GM18517 (cell line): Measurements from ENCODE around the gene ENOX1.

Experiments
- ATAC-seq: cut with Tn5 transposase; IDR thresholded peaks from one replicate; pipeline ENCODE4 v1.9.1; 2021; ENCODE audit warnings: mild to moderate bottlenecking, moderate library complexity; ENCODE audit not compliant: unreplicated experiment

ENOX1 gene

DNA sequence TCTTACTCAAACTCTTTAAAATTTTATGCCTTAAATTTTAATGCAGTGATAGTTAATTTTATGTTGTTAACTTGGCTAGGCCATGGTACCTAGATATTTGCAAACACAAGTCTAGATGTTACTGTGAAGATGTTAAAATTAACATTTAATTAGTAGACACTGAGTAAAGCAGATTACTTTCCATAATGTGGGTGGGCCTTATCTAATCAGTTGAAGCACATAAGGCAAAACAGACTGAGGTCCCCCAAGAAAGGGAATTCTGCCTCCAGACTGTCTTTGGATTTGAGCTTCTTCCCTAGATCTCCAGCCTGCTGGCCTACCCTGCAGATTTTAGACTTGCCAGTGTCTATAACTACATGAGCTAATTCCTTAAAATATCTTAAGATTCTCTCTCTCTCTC lies 294.0 kb downstream of the ENOX1 start:
- no peak for ATAC-seq

DNA sequence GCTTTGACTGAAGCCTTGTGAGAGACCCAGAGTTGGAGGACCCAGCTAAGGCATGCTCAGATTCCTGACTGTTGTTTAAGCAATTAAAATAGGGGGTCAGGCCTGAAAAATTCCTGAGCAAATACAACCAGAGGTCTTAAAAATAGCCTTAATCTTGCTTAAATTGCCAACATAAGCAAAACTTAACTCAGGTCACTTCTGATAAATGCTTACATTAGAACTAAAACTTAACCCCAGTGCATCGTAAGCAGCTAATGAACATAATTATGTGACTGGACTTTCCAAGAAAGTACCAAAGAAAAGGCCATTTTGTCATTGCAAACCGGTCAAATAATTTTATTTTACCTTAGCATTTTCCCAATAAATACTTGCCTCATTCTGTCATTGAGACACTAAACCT lies 294.5 kb downstream of the ENOX1 start:
- ATAC-seq = no peak

DNA sequence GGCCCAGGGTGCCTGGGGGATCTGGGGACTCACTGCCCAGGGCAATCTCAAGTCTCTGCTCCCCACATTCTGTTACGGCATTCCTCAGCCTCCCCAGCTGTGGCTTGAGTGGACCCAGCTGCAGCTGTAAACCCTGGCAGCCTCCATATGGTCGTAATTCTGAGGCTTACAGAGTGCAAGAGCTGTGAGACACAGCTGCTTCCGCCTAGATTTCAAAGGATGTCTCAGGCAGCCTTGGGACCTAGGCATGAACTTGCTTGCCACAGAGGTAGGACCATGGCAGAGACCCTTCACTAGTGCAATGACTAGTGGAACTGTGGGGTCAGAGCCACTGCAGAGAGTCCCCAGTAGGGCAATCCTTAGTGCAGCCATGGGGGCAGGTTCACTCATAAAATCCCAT lies 297.5 kb downstream of the ENOX1 start:
- ATAC-seq = no peak

DNA sequence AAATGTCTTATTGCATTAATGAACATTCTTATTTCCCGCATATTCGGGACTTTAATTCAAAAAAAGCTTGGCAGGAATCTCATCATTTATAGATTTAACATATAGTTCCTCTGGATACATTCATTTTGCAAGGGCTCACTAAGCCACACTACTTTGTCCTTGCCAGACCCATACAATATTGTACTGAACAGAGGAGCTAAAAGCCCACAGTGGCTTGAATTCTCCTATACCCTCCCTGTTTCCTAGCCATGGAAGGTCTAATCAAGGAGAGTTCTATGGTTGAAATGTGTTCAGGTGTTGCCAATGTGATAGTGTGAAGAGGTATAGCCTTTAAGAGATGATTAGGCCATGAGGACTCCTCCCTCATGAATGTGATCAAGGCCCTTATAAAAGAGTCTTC lies 298.9 kb downstream of the ENOX1 start:
- ATAC-seq = no peak

DNA sequence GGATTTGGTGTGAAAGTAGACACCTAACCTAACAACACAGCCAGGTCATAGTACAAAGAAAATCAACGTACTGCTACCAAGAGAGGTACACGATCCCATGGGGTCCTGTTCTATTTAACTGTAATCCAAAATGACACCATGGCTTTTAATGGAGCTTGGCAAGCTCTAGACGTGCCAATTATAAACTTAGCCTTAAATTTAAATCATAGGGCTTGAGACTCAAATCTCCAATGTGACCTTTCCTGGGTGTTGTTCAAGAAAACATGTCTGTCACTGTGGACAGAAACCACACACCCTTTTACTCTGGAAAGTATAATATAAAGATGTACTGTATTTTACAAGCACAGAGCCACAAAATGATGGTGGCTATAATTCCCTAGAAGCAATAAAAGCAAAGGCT lies 299.3 kb downstream of the ENOX1 start:
- ATAC-seq = no peak

DNA sequence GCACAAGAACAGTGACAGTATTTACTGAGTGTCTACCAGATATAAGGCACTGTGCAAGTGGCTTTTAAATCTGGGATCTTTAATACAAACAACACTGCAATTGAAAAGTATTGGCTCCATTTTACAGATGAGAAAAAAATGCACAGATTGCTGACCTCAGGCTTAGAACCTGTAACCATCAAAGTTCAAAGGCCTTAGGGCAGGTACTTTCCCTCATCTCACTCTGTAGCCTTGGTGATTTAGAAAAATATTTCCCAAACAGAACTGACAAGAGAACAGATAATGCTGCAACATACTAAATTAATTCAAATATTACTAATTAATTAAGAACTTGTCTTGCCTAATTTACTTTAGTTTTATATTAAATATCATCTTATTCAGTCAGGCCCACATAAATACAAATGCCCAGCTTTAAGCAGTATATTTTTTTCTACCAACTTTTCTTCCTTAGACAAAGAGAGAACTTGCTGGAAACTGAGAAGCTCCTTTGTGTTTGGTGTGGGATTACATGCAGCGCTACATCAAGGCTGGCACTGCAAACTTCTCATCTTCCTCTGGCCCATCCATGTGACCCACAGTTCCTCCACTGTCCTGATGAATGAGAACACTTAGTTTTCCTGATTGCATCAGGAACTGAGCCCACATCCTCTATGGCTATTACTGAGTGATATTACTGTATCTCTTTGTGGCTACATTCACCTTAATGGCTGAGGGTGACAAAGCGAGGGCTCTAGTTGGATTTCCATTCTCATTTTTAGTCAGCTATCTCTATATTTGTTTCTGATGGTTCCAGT lies 302.1 kb downstream of the ENOX1 start:
- ATAC-seq = no peak

DNA sequence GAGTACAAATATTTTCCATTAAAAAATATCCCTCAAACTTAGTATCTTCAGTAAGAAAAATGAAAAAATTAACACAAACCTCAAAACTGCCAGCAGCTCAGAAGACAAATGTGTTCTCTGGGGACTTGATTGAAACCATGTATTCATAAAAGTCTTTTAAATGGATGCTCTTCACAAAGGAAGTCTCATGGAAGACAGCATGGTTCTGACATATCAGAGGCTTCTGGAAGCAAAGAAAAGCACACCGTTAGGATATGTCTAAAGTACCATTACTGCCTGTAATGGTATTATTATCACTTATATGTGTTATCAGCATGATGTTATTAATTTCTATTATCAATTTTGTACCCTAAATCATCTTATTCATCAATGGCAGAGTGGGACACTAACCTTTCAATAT lies 302.8 kb downstream of the ENOX1 start:
- no peak for ATAC-seq

DNA sequence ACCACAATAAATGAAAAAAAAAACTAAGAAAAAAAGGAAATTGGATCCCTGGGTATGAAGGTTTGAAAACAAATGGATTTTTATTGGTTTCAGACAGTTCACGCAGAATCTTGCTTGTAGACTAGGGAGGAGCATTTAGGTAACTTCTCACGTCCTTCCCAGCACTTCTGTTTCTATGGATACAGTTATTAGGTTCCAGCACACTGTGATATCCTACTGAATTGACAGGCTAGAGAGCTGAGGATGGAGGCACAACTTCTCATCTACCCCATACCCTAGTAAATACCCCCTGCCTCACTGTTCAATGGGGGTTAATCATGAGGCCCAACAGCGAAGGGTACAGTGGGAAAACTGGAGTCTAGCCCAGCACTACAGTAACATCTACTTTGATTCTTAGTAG lies 304.1 kb downstream of the ENOX1 start:
- ATAC-seq = no peak

DNA sequence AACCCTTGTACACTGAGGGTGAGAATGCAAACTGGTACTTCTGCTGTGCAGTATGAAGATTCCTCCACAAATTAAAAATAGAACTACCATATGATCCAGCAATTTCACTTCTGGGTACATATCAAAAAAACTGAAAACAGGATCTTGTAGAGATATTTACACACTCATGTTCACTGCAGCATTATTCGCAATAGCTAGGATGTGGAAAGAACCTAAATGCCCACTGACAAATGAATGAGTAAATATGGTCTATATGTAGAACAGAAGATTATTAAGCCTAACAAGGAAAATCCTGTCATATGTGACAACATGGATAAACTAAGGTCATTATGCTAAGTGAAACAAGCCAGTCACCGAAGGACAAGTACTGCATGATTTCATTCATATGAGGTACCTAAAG lies 304.7 kb downstream of the ENOX1 start:
- ATAC-seq = no peak

DNA sequence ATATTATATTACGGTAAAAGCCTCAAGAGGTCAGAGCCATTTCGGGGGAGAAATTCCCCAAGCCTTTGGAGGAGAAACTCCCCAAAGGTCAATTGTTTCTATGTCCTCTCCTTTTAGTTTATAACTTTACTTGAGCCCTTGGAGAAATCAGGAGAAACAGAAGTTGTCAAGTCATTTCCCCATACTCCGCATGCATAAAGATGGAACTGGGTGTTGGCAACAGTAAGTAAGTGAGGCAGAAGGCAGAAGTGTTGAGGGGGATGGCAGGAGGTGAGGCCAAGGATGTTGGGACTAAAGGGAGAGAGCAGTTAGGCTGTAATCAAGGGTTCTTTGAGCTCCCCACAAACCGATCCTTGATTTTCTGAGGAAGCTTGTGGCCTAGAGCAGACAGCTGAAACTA lies 307.9 kb downstream of the ENOX1 start:
- ATAC-seq = no peak

DNA sequence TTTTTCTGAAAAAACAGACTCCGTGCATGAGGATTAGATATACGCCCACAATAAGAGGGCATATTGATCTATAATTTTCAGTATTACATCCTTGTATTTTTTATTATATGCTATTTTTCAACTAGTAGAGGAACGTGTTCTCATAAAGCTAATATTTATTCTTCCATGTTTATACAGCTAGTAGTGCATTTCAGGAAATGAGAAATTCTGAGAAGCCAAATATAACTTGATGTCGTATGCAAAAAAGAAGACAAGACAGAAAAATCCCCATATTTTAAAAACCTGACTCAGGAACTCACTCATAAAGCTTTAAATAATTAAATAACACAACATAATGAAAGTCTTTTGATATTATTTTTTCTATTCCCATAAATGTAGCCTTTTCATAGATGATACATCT lies 308.6 kb downstream of the ENOX1 start:
- ATAC-seq = no peak

DNA sequence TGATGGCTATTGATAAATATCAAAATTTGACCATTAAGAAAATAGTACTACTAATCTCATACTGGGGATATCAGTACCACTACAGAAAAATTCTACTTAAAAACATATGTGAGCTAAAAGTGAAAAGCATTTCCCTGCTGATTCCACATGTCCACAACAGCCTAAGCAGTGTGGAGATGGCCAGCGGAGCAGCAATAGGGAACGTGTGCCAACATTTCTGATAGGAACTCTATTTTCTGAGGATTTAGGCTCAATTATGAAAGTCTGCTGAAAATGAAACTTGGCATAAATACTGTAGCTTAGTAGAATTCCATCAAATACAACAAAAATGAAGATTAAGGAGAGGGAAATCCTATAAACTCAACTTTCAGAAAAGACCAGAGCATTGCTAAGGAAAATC lies 311.6 kb downstream of the ENOX1 start:
- no peak for ATAC-seq

DNA sequence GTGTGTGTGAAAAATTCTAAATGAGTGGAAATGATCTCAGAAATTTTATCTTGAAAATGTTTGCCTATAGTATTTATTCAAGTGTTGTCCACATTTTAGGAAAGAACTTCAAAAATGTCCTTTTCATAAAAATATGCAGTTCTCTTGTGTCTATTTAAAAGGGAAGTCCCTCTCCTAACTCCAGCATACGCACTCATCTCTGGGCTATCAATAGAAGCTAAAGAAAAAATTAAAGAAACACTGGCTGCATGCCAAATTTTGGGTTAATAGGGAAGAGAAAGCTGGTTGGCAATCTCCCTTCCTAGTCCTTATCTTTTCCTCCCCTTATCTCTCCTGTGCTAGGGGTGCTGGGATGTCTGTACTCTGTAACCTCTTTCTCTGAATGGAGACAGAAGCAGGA lies 313.3 kb downstream of the ENOX1 start:
- no peak for ATAC-seq

DNA sequence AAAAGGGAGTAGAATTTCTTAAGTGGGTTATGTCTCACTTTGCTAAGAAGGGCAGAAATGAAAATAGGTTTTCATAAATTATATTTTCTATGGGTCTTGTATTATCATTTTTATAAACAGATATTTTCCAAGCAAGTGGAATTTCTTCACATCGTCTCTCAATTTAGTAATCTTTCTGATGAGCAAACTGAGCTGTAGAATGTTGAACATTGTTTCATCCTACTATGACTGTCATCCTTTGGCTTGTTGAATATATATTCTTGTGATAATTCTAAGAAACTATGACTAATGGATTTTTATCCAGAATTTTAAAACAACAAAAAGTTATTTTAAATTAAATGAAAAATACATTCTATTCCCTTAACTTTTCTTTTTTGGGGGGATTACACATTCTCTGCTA lies 313.8 kb downstream of the ENOX1 start:
- no peak for ATAC-seq

DNA sequence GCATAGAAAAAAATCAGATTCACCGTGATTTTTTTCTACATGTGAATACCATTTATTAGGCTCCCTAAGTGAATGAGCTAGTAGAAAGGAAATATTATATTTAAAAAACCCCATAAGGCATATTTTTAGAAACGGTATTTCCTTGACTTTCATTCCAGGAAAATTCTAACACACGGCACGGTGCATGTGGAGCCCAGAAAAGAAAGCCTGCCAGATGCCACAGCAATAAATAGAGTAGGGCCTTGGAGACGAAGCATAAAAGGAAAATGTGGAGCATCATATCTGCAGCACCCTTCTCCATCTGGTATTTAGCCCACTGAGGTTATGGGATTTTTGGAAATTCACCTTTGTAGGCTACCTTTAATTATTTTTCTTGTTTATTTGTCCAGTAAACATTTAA lies 314.4 kb downstream of the ENOX1 start:
- no peak for ATAC-seq

DNA sequence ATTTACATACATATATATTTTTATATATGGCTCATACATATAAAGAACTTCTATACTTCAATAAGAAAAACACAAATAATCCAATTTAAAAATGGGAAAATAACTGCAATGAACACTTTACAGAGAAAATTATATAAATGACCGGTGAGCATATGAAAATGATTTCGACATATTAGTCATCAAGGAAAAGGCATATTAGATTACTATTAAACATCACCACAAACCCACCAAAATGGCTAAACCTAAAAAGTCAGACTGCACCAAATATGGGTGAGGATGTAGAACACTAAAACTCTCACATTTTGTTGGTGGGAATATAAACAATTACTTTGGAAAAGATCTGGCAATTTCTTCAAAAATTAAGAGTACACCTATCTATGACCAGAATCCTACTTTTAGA lies 316.2 kb downstream of the ENOX1 start:
- no peak for ATAC-seq

DNA sequence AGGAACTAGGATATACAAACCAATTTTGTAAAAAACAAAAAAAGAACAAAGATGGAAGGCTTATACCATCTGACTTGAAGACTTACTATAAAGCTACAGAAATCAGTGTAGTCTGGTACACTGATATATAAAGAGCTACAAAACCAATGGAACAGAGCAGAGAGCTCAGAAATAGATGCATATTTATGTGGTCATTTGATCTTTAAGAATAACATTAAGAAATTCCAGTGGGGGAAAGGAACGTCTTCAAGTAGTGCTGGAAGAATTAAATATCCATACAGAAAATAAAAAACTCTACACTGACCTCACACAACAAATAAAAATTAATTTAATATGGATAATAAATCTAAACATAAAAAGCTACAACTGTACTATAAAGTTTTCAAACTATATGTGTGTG lies 317.0 kb downstream of the ENOX1 start:
- no peak for ATAC-seq

DNA sequence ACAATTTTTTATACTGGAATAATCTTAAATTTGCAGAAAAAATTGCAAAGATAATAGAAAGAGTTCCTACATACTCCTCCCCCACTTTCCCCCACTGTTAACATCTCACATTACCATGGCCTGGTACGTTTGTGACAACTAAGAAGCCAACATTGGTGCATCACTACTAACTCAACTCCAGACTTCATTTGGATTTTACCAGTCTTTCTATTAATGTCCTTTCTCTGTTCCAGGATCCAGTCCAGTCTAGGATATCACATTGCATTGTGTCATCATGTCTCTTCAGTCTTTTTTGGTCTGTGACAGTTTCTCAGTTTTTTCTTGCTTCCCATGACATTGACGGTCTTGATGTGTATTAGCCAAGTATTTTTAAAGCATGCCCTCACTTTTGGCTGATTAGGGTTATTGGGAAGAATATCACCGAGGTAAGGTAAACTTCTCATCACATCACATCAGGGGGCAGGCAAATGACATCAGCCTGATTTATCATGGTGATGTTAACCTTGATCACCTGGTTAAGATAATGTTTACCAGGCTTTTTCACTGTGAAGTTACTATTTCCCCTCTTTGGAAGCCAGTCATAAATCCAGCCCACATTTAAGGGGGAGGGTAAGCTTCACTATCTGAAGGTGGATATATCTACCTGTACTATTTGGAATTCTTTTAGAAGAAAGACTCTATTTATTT lies 322.1 kb downstream of the ENOX1 start:
- no peak for ATAC-seq

DNA sequence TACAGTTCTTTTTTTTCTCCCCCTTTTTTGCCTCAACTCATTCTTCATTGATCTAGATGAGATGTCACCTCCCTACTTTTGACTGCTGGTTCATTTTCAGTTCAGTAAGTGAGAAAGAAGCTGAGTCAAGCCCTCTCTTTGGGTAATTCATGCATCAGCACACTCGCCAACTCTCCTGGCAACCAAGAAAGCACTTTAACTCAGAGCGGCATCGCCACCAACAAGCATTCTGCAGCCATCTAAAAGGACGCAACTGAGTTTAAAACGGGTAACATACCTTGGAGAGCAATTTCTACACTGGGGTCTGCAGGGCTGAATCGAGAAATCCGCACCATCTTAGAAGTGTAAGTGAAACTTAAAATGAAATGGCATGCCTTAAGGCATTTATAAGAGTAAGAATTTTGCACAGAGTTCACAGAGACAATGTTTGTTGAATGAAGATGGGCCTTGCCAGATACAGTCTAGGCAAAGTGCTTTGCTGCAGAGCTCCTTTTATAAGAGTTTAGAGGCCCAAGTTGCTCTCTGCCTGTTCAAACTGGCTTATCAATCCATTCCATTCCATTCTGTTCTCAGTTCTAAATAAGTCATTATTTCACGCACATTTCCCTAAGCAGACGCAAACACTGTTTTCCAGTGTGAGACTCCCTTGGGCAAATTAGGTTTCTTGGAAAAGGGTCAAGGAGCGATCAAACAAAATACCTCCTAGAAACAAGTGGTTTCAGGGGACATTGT lies 338.0 kb downstream of the ENOX1 start:
- no peak for ATAC-seq

DNA sequence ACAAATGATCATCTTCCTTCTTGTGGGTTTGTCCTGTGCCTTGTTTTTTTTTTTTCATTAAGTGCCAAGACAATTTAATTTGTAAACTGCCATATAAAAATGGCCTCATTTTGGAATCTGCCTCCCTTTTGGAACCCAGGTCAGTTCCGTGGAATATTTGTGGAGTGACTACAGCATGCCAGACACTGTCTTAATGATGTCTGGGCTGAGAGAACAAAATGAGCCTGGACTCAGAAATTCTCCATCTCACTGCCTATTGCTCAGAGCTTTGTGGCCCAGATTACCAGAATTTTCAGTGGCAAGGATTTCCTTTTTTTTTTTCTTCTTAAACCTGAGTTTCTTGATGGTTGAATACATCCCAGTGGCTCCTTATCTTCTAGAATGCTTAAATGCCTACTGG lies 340.6 kb downstream of the ENOX1 start:
- ATAC-seq = no peak

DNA sequence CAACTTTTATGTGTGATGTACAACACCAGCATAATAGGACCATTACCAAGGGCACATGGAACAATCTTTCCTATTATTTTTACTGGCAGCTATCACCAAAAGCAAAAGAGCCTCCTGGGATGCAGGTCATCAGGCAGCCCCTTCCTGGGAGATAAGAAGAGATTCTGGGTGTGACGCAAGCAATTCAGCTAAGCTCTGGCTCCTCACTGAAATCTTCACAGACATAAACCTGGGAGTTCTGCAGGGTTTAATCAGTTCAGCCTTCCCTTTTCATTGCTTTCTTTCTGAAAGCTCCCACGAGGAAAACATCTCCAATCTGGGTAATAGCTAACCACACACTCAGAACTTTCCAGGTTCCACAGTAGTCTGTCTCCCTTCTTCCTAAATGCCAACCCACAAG lies 341.1 kb downstream of the ENOX1 start:
- ATAC-seq = no peak

DNA sequence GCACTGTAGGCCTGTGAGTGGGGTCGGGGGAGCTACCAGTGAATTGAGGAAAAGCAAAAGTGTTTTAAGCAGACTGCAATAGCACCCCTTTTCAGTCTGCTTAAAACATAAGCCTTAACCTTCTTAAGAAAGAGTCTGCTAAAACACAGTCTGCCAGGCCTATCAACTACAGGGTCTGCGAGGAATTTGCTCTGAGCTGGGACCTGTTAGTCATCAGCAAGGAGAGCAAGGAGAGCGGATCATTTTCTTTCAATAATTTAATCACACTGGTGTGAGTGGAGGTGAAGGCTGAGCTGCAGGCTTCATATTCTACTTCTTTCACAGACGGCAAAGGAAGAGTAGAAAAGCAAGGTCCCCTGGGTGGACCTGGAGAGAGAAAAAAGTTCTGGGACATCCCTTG lies 342.7 kb downstream of the ENOX1 start:
- no peak for ATAC-seq
